ENCODE measurements around the gene CACNA1H.

CACNA1H gene

DNA sequence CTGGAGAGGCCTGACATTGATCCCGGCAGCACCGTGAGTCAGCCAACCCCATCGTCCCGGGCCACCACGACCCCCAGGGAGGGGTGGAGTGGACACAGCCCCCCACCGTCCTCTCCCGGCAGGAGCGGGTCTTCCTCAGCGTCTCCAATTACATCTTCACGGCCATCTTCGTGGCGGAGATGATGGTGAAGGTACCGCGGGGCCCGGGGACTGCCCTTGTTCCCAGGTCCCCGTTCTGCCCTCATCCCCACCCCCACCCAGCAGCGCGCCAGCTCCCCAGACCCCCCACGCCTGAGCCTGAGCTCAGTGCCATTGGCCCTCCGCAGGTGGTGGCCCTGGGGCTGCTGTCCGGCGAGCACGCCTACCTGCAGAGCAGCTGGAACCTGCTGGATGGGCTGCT is 57.6 kb downstream of the CACNA1H start:
- DNase-seq: no peak

DNA sequence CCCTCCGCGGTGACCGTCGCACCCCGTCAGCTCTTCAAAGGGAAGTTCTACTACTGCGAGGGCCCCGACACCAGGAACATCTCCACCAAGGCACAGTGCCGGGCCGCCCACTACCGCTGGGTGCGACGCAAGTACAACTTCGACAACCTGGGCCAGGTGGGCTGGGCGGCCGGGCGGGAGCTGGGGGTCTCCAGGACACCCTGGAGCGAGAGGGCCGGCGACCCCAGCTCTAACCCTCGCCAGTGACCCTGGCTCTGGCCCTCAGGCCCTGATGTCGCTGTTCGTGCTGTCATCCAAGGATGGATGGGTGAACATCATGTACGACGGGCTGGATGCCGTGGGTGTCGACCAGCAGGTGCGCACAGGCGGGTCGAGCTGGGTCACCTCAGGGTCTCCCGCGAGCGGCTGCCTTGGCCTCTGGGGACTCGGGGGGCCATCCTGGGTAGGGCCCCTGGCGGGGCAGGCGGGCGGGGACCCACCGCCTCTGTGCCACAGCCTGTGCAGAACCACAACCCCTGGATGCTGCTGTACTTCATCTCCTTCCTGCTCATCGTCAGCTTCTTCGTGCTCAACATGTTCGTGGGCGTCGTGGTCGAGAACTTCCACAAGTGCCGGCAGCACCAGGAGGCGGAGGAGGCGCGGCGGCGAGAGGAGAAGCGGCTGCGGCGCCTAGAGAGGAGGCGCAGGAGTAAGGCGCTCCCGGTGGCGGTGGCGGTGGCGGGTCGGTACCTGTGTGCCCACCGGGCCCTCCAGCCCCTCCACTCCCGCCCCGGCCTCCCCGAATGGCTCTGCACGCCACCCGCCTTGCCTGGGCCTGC is 58.8 kb downstream of the CACNA1H start:
- peak in 16 of 56 donors; percentile 2 to 55 (median 22) for DNase-seq

DNA sequence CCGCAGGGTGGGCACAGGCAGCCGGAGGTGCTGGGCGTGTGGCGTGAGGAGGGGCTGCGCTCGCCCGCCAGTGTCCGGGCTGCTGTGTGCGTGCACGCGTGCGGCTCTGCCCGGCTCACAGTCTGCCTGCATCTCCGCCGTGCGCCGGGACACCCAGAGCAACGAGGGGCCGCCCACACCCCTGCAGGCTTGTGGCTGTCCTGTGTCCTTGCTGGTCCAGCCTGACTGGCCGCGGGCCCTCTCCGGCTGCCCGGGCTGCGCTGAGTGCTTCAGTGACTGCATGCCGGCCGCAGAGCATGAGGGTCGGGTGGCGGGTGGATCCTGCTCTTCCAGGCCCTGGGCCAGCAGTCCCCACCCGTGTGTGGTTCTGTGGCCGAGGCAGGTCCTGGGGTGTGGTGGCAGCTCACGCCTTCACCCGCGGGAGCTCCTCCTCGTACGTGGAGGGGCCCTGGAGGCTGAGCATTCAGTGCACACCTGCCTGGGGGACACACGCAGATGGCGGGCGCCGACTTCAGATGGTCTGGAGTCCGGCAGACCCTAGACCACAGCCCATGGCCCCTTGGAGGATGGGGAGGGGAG is 59.8 kb downstream of the CACNA1H start:
- DNase-seq: no peak

DNA sequence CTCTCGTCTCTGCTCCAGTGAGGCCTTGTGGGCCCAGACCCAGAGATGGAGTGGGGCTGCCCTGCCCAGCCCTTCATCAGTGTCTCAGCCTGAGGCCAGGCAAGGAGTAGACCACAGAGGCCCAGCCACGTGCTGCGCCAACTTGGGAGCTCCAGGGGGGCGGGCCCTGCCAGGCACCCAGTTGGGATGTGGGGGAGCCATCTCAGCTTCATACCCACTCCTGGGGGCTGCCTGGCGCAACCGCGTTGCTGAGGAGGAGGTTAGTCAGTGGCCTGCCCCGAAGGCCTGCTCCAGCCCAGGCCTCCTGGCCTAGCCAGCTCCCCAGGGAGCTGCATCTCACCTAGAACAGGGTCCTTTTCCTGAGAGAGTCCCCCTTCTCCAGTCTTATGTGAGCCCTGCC is 60.3 kb downstream of the CACNA1H start:
- DNase-seq: no peak

DNA sequence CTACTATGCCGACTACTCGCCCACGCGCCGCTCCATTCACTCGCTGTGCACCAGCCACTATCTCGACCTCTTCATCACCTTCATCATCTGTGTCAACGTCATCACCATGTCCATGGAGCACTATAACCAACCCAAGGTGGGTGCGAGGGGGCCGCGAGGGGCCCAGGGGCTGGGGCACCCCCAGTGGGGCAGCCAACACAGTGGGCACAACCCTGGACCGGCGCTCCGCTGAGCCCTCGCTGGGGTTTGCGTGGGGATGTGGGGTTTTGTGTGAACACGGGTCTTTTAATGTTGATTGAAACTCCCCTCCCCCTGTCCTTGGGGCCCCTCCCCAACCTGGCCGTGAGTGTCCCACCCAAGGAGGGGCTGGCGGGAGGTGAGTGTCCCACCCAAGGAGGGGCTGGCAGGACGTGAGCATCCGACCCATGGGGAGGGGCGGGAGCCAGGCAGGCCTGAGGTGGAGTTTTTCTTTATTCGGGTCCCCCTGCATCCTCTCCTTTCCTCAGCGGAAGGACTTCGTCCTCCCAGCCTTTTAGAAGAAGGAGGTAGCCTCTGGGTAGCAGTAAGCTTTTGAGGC is 61.0 kb downstream of the CACNA1H start:
- DNase-seq: no peak

DNA sequence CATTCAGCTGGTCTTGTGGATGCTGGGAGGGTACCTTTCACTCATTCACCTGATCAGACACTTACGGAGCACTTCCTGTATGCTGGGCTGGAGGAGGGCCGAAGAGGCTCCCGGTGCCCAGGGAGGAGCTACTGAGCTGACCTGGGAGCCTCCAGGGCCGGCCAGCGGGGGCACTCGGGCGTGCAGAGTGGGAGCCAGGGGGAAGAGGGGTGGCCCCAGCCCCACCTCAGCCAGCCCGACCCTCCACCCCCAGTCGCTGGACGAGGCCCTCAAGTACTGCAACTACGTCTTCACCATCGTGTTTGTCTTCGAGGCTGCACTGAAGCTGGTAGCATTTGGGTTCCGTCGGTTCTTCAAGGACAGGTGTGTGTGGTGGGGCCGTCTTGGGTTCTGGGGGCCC is 61.8 kb downstream of the CACNA1H start:
- DNase-seq: no peak

DNA sequence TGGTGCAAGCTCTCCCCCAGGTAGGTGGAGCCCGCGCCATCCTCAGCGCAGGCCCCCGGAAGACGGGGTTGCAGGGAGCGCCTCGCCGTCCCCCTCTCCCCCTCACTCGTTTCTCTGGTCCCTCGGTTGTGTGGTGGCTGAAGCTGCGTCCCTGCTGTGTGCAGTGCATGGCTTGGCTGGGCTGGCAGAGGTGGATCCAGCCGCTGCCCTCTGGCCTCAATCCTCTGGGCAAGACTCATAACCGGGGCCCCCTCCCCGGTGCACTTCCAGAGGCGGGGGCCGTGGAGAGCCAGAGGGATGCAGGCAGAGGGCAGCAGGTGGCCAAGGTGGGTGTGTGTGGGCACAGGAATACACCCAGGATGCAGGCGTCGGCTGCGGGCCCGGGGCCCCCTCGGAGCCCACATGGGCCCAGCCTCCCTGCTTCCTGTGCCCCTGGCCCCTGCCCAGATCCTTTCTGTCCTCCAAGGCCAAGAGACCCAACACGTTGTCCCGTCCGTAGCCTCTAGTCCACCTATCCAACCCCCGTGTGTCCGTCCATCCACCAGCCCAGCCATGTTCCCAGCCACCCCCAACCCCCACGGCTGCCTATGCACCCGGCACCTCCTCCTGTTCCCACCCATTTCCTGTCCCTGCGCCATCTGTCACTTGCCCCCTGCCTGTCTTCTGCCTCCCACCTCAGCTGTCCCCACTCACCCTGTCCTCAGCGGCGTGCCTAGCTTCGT is 62.8 kb downstream of the CACNA1H start:
- DNase-seq: no peak

DNA sequence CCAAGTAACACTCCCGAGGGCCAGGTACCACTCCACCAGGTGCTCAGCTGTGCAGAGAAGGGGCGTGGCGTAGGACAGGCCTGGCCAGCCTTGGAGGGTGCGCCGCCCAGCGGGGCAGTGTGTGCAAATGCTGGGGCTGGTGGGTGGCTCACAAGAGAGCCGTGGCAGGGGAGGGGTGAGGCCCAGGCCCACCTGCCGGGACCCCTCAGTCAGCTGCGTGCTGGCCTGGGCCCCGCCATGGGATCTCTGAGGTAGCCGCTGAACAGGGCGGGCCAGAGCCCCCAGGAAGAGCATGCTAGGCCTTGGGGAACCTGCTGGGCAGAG is 63.4 kb downstream of the CACNA1H start:
- no peak for DNase-seq

DNA sequence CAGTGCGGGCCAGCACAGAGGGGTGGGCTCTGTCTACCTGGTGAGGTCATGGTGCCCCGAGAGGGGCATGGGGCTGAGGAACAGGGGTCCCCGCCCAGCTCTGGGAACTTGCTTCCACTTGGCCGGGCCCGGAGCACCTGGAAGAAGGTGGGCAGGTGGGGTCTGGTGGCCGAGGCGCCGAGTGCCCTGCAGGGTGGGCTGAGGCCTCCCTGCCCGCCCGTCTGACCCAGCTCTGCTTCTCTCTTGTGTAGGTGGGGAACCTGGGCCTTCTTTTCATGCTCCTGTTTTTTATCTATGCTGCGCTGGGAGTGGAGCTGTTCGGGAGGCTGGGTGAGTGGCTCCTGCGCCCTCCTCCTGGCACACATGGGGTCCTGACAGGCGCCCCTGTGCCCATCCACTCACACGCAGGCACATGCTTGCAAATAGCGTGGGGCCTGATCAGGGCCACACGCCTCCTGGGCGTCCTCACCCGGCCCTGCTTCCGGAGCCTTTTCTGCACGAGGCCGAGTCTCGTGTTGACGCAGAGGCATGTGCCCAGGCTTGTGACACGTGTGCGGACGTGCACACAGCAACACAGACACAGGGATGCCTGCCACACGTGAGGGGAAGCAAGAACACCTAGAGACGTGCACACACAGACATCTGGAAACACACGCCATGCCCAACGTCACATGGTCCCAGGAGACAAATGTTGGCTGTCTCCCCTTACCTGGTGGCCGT is 63.9 kb downstream of the CACNA1H start:
- no peak for DNase-seq

DNA sequence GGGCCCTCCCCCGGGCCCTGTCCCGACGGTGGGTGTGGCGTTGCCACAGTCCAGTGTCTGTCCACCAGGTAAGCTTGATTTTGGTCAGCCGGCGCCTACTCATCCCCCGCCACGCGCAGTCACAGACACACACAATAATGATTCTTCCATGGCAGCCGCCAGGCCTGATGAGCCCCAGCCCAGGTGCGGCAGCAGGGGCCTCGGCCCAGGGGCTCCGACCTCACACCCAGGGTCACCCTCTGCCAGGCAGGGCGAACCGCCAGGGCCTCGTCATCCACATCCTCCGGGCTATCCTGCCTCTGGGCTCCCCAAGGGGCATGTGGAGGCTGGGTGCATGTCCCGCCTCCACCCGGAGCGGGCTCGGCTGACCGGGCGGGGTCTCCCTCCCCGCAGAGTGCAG is 64.6 kb downstream of the CACNA1H start:
- no peak for DNase-seq

DNA sequence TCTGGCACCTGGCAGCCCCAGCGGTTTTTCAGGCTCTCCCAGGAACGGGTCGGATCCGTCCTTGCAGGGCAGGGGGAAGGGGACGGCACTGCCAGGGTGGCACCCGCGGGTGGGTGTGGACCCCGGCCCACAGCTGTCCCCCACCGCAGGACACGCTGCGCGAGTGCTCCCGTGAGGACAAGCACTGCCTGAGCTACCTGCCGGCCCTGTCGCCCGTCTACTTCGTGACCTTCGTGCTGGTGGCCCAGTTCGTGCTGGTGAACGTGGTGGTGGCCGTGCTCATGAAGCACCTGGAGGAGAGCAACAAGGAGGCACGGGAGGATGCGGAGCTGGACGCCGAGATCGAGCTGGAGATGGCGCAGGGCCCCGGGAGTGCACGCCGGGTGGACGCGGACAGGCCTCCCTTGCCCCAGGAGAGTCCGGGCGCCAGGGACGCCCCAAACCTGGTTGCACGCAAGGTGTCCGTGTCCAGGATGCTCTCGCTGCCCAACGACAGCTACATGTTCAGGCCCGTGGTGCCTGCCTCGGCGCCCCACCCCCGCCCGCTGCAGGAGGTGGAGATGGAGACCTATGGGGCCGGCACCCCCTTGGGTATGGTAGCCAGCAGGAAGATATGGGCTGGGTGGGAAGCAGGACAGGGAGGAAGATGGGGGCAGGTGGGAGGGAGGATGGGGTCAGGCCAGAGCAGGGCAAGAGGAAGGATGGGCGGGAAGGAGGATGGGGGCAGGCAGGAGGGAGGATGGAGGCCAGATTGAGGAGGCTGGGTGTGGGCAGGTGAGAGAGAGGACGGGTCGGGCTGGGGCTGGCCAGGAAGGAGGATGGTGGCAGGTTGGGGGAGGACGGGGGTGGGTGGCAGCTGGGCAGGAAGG is 65.4 kb downstream of the CACNA1H start:
- no peak for DNase-seq

DNA sequence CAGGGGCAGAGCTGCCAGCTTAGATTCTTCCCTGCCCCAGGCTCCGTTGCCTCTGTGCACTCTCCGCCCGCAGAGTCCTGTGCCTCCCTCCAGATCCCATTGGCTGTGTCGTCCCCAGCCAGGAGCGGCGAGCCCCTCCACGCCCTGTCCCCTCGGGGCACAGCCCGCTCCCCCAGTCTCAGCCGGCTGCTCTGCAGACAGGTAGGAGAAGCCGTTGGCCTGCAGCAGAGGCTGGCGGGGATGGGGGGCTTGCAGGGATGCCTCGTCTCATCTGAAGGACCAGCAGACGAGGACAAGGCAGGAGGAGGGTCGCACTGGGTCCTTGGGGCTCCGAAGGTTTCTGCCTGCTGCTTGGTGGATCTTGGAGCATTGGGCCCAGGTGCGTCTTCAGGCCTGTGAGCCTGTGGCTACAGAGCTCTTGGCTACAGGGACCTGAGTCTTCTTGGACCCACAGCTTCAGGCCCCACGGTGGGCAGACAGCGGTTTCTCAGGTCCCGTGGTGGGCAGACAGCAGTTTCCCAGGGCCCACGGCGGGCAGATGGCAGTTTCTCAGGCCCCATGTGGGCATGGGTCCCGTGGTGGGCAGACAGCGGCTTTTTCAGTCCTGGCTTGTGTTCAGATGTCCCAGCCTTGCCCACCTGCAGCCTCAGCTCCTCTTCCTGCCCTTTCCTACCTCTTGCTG is 66.2 kb downstream of the CACNA1H start:
- DNase-seq: no peak

DNA sequence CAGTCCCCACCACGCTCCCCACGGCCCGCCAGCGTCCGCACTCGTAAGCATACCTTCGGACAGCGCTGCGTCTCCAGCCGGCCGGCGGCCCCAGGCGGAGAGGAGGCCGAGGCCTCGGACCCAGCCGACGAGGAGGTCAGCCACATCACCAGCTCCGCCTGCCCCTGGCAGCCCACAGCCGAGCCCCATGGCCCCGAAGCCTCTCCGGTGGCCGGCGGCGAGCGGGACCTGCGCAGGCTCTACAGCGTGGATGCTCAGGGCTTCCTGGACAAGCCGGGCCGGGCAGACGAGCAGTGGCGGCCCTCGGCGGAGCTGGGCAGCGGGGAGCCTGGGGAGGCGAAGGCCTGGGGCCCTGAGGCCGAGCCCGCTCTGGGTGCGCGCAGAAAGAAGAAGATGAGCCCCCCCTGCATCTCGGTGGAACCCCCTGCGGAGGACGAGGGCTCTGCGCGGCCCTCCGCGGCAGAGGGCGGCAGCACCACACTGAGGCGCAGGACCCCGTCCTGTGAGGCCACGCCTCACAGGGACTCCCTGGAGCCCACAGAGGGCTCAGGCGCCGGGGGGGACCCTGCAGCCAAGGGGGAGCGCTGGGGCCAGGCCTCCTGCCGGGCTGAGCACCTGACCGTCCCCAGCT is 67.3 kb downstream of the CACNA1H start:
- DNase-seq: no peak

DNA sequence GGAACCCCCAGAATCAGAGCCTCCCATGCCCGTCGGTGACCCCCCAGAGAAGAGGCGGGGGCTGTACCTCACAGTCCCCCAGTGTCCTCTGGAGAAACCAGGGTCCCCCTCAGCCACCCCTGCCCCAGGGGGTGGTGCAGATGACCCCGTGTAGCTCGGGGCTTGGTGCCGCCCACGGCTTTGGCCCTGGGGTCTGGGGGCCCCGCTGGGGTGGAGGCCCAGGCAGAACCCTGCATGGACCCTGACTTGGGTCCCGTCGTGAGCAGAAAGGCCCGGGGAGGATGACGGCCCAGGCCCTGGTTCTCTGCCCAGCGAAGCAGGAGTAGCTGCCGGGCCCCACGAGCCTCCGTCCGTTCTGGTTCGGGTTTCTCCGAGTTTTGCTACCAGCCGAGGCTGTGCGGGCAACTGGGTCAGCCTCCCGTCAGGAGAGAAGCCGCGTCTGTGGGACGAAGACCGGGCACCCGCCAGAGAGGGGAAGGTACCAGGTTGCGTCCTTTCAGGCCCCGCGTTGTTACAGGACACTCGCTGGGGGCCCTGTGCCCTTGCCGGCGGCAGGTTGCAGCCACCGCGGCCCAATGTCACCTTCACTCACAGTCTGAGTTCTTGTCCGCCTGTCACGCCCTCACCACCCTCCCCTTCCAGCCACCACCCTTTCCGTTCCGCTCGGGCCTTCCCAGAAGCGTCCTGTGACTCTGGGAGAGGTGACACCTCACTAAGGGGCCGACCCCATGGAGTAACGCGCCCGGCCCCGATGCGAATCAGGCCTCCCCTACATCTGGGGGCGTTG is 68.1 kb downstream of the CACNA1H start:
- no peak for DNase-seq

DNA sequence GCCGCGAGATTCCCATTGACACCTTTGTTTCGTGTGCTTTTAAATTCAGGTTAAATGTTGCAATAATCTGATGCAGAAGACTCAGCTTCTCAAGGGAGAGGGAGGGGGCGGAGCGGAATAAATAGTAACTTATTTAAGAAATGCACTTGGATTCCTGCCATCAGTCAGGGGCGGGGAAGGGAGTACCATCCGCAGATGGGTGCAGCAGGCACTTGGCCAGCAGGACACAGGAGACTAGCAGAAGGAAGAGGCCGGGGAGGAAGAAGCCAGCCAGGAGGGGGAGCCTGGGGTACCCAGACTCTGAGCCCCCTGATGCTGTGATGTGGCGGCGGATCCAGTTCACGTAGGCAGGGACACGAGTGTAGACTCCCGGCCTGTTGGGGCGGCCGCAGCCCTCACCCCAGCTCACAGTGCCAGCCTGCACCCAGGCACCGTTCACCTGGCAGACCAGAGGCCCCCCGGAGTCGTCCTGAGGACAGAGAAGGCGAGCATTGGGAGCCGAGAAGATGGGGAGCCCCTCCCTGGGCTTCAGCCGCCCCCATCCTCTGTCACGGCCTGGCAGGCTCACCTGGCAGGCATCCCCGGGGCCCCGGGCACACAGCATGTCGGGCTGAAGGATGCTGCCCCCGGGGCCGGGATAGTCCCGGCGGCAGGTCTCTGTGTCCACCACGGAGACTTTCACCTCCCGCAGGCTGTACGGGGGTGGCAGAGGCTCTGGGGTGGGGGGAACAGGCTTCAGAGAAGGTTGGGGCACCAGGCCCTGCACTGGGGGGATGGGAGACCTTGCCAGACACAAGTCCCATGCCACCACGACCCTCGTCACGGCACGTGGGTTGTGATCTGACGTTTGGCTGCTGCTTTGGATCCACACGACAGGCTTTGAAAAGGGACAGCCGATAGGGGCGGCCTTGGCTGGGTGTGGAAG is 69.0 kb downstream of the CACNA1H start:
- DNase-seq: peak in 18 of 56 donors; percentile 3 to 56 (median 18)

DNA sequence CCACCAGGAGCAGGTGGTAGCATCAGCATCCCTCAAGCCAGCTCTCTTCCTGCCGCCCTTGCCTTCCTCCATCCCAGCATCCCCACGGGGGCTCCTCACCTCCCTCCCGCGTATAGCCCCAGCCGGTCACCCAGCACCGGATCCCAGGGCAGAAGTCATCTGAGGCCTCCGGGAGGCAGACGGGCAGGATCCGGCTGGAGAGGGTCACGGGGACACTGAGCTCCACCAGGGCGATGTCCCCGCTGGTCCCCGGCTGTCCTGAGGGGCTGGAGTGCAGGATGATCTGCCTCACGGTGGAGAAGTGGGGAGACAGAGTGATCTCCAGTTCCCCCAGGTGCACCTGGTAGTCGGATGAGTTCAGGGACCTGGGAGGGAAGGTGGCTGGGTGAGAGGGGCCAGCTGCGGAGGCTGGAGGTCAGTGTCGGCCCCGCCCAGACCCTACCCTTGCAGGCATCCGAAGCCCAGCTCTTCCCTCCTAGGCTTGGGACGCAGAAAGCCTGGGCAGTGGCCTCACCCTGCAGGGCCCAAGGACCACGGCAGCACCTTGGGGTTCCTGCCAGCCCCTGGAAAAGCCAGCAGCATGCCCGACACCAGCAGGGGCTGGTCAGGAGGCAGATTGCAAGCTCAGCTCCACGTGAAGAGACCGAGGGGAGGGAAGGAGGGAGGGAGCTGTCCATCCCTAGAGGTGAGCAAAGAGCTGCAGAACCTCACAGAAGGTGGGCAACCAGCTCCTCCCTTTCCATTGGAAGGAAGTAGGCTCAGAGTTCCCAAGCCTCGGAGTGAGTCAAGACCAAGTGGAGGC is 69.8 kb downstream of the CACNA1H start:
- DNase-seq: no peak
